HG03196 (cell line): Measurements from ENCODE around the gene MTX2.
A peak's percentile ranks its signal among the peaks of the same experiment; 100 is the strongest.

Experiments
- ATAC-seq: cut with Tn5 transposase; IDR thresholded peaks from one replicate; pipeline ENCODE4 v1.9.1; 2021; ENCODE audit not compliant: unreplicated experiment

Gene MTX2

GRCh38 chr2:176269319-176270099 is at the start of gene MTX2:
Gene MTX2, plus strand, starts transcription at chr2:176269442. Its CDS starts 188 bp downstream, at chr2:176269630.
- ATAC-seq = peak; percentile 98

GRCh38 chr2:176227874-176228273 is 41.4 kb upstream of the MTX2 start:
- no peak for ATAC-seq

GRCh38 chr2:176234156-176234555 is 35.1 kb upstream of the MTX2 start:
- no peak for ATAC-seq

GRCh38 chr2:176234940-176235339 is 34.3 kb upstream of the MTX2 start:
- no peak for ATAC-seq

- no peak for ATAC-seq
These were observed 31.8 kb upstream of the MTX2 start for GRCh38 chr2:176237456-176237855.

- no peak for ATAC-seq
These were observed 30.2 kb upstream of the MTX2 start for GRCh38 chr2:176239031-176239430.

- no peak for ATAC-seq
These were observed 28.9 kb upstream of the MTX2 start for GRCh38 chr2:176240301-176240700.

GRCh38 chr2:176242276-176242675 is 27.0 kb upstream of the MTX2 start:
- ATAC-seq = no peak

GRCh38 chr2:176246331-176246730 is 22.9 kb upstream of the MTX2 start:
- no peak for ATAC-seq

GRCh38 chr2:176247859-176248258 is 21.4 kb upstream of the MTX2 start:
- ATAC-seq = no peak

GRCh38 chr2:176251928-176252327 is 17.3 kb upstream of the MTX2 start:
- no peak for ATAC-seq

- ATAC-seq = no peak
These were observed 8.6 kb upstream of the MTX2 start for GRCh38 chr2:176260689-176261088.

- no peak for ATAC-seq
These were observed 8.1 kb upstream of the MTX2 start for GRCh38 chr2:176261136-176261535.

- no peak for ATAC-seq
These were observed 295 bp upstream of the MTX2 start for GRCh38 chr2:176268976-176269318.

GRCh38 chr2:176270100-176270750 is 983 bp downstream of the MTX2 start:
- no peak for ATAC-seq

GRCh38 chr2:176272870-176273459 is 3.7 kb downstream of the MTX2 start:
- ATAC-seq = no peak

- no peak for ATAC-seq
These were observed 9.7 kb downstream of the MTX2 start for GRCh38 chr2:176278927-176279326.

GRCh38 chr2:176280156-176280555 is 10.9 kb downstream of the MTX2 start:
- no peak for ATAC-seq

GRCh38 chr2:176280867-176281658 is 11.8 kb downstream of the MTX2 start:
- ATAC-seq = no peak

- ATAC-seq = no peak
These were observed 14.2 kb downstream of the MTX2 start for GRCh38 chr2:176283291-176284068.
